GM21619 (cell line): ENCODE results near the gene SMG6.
"Not testable (repeated sequence)": the region's sequence is repeated elsewhere in the genome, so short reads cannot be mapped to it uniquely, and the experiment has no call there.

Source experiments
- ATAC-seq: cut with Tn5 transposase; IDR thresholded peaks from one replicate; pipeline ENCODE4 v1.9.1; 2021; ENCODE audit not compliant: unreplicated experiment

SMG6 gene

DNA sequence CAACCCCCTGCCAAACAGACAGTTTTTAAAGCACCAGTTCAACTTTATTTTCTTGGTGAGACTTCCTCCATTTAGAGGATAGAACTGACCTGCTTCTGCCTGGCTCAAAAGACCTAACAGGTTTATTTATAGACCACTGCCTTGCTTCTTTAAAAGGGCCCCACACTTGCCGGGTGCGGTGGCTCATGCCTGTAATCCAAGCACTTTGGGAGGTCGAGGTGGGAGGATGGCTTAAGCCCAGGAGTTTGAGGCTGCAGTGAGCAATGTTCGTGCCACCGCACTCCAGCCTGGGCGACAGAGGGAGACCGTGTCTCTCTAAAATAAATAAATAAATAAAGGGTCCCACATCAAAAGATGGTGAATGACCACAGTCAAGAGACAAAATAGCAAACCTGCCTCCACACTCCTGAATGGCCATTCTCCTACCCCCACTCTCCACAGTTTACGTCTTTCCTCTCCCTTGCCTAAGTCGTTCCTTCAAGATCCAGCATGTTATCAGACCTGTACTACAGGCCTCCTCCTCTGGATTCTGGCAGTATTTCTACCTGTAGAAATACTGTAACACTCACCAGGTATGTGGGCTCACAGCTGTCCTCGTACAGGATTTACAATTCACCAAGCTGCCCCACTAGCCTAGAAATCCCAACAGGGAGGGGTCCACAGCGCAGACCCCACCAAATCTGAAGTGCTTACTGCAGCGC lies 95.6 kb downstream of the SMG6 start:
- ATAC-seq, result no peak

DNA sequence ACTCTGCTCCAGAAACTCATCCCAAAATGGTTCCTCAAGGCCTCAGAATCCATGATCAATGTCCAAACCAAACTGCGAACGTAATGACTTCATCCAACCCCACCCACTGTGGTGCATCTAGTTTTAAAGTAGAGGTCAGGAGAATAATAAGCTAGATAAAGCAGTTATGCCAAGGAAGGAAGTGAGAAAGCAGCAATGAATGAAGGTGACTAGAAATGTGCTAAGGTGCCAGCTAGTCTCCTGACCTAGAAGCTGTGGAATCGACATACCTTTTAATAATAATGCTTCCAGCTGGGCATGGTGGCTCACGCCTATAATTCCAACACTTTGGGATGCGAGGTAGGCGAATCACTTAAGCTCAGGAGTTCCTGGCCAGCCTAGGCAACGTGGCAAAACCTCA lies 99.2 kb downstream of the SMG6 start:
- no peak for ATAC-seq

DNA sequence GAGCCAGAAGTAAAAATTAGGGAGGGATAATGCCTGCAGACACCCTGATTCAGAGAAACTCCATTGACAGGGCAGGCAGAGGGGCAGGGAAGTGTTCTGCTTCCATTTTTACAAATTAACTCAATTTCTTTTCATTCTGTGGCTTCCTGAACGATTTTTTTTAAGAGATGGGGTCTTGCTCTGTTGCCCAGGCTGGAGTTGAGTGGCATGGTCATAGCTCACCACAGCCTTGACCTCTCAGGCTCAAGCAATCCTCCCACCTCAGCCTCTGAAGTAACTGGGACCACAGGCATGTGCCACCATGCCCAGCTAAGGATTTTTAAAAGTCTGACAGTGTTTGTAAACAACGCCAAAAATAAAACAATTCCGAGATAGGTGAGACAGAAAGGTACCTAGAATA lies 99.8 kb downstream of the SMG6 start:
- no peak for ATAC-seq

DNA sequence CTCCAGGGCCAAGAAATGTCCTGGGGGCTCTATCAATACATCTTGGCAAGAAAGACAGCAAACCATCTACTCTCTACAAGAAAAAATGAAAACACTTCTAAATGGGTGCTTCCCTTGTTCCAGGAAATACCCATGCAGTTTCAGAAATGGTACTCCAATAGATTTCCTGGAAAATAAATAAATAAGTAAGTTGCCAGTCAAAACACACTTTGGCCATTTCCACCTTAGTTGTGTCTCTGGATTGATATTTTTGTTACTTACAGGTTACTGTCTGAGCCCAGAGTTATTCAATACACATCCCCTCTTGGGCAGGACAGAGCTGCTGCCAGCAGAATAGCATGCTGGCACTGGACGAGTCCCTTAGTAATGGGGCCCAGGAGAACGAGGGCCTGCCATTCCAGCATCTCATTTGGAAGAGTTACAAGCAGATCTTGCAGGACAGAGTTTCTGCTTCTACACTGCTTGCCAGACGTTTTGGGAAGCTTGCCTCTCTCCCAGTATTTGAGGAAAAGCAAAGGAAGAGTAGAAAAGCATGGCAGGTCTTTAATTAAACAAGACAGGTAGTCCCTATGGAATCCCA lies 100.5 kb downstream of the SMG6 start:
- ATAC-seq, result no peak

DNA sequence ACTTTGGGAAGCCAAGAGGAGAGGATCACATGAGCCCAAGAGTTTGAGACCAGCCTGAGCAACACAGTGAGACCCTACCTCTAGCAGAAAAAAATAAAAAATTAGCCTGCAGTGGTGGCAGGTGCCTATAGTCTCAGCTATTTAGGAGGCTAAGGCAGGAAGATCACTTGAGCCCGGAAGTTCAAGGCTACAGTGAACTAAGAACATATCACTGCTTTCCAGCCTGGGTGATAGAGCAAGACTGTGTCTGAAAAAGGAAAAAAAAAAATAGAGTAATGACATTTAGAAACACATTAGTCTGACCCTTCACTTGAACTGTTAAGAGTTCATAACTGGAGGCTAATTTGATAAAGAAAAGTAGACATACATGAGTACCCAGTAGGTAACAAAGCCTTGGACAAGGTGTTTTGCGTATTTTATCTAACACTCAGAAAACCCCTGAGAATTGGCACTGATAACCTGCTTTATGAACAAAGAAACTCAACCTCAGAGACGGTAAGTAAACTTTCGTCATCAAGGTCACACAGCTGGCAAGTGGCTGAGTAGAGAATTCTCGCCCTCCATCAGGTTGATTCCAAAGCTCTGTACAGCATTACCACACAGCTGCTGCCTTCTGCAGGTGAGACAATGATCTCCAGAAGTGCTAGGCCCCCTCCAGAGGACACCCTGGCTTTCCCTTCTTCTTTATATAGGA lies 101.1 kb downstream of the SMG6 start:
- ATAC-seq, result no peak

DNA sequence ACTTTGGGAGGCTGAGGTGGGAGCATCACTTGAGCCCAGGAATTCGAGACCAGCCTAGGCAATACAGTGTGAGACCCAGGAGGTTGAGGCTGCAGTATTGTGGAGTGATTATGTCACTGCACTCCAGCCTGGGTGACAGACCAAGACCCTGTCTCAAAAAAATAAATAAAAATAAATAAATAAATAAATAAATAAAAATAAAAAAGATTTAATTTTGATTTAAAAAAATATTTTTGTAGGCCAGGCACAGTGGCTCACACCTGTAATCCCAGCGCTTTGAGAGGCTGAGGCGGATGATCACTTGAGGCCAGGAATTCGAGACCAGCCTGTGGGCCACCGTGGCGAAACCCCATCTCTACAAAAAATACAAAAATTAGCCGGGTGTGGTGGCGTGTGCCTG lies 104.2 kb downstream of the SMG6 start:
- ATAC-seq, result not testable (repeated sequence)

- no peak for ATAC-seq
Observed at GRCh38 chr17:2198927-2199326, 104.7 kb downstream of the SMG6 start.

- no peak for ATAC-seq
Observed at GRCh38 chr17:2197271-2197670, 106.3 kb downstream of the SMG6 start.

GRCh38 chr17:2195729-2196128 lies 107.9 kb downstream of the SMG6 start:
- no peak for ATAC-seq

GRCh38 chr17:2194889-2195335 lies 108.7 kb downstream of the SMG6 start:
- no peak for ATAC-seq

DNA sequence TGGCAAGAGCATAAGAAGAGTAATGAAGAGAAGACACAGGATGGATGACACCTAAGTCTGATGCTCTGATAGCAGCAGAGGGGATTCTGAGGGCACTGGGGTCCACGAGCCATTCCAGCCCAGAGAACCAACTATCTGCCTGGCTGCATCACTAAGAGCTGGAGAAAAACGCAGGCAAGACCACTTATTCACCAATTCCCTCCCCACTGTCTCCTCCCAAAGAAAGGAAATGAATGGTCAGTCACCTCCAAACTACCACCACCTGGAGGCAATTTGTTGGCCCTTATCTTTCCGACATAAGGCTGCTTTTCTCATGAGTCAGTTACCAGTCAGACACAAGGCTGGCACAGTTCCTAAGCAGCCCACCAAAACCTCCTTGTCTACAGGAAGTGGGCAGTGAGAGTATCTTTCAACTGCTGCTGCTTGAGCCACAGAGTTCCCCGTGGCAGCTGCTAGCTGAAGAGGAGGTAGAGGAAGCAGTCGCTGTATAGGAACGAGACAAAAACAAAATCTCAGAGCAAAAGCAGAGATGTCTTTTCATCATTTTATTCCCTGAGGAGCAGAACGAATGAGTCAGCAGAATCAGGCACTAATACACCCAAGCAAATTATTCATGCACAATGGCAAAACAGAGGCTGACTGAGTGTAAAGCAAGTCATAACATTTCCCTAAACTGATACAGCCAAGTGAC lies 111.1 kb downstream of the SMG6 start:
- peak; percentile 58 for ATAC-seq

DNA sequence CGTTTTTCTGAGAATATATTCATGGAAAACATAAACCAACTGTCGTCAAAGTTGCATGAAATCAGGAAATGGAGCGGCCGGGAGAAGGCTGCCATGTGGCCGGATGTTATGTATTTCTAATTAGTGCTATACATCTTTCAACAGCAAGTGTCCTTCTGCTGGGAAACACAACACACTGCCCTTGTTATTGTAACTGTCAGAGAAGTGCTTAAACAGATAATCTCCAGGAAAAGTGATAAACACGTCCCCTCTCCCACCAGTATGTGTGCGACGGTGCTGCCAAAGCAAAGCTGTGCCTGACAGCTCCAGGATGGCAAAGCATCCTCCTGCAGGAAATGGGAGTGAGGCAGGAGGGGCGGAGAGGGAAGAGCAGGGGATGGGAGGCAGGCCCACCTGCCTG lies 111.8 kb downstream of the SMG6 start:
- no peak for ATAC-seq

GRCh38 chr17:2191227-2191626 lies 112.4 kb downstream of the SMG6 start:
- no peak for ATAC-seq

GRCh38 chr17:2190014-2190413 lies 113.6 kb downstream of the SMG6 start:
- no peak for ATAC-seq

DNA sequence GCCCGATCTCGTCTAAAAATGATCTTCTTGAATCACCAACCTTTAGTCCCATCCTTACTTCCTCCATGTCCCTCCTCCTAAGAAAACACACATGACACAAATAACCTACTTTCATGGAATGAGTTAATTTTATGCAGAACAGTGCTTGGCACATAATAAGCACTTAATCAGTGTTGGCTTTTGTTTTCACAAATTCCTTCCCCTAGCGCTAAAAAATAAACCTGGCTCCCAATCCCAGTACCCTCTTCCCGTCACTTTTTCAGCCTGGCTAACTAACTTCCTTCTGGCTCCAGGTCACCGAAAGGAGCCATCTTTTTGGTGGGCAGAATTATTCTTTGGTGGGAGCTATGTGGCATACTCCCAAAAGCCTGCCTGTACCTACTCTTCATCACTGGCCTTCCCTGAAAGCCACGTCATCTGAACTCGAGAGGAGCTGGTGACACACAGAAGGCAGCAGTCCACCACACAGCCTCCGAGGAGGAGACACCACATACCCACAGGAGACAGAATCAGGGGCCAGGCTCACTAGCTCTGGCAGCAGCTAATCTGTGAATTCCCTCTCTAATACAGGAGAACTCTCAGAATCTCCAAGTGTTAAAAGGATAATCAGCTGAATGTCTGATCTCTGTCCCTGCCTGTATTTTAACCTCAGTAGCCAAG lies 114.5 kb downstream of the SMG6 start:
- no peak for ATAC-seq

- ATAC-seq, result no peak
Observed at GRCh38 chr17:2187758-2188157, 115.8 kb downstream of the SMG6 start.

DNA sequence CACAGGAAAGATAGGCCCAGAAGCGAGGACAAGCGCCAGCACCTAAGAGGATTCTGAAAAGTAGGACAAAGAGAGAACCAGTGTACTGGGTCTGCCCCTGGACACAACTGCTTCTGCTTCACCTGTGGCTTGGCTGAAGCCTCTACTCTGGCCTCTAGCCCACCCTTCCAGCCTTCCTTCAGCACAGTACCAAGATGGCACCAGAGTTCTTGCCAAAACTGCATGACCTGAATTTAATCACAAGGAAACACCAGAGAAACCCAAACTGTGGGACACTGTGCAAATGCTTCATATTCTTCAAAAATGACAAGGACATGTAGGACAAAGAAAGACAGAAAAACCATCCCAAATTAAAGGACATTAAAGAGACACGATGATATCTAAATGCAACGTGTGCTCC lies 116.6 kb downstream of the SMG6 start:
- ATAC-seq, result no peak

DNA sequence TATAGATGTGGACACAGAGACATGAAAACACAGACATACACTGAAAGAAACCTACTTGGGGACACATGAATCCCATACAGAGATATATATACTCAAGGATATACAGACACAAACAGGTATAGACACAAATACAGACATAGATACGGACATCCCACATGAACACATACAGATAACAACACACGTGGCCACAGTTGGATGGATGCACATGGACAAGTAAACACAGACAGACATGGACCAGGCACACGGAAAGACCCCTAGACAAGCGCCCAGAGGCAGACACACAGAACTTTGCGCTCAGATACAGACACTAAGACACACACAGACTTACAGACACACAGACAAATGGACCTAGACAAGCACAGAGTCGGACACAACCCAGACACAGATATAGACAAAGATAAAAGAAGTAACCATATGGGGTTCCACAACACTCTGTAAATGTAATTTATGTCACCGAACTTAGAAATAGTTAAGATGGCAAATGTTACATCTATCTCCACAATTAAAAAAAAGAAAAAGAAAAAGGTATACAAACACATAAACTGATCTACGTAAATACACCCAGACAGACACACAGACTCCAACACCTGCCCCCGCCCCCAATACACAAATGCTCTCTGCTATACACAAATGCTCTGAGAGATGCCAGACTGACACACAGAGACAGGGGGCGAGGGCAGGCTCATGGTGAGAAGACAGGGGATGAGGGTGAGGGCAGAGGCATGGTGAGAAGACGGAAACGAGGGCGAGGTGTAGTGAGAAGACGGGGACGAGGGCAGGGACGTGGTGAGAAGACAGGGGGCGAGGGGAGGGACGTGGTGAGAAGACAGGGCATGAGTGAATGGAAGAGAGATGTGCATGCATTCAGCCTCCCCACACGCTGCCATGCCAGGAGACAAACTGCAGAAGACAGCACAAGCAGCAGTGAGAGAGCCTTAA lies 118.3 kb downstream of the SMG6 start:
- no peak for ATAC-seq

DNA sequence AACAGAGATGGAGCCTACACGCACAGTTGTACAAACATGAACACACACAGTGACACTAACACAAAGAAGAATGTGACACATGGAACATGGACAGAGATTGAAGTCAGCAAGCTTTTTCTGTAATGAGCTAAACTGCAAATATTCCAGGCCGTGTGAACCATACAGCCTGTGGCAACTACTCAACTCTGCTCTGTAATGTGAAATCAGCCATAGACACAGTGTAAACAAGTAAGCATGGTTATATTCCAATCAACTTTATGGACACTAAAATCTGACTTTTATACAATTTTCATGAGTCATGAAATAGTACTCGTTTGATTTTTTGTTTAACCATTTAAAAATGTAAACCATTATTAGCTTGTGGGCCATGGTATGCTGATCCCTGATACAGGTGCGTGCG lies 120.2 kb downstream of the SMG6 start:
- no peak for ATAC-seq

DNA sequence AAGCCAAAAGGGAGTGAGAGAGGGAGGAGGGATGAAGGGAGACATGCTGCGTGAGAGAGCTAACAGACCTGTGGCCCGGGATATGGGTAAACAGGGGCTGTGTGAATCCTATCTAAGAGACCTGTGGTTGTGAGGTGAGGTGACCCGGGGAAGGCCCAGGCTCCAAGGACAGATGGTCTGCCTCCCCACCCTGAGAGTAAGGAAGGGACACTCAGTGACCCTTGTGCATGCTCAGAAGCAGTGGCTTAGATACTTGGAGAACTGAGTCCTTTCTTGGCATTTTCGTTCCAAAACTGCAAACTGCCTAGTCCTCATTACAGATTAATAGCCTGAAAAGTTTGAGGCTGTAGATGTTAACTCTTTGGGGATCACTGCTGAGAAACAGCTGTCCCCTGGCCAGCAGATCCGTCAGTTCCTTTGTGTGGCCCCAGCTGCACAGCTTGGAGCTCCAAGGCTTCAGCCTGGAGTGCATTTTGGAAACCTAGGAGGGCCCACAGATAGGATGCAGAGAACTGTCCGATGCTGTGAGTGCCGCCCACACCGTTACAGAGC lies 121.6 kb downstream of the SMG6 start:
- ATAC-seq, result no peak
